Activated T-cell treated with anti-CD3 and anti-CD28 coated beads for 48 hours (primary cell): ENCODE measurements around the gene ANKS1B.

Experiments
- DNase-seq: peaks from one replicate; pipeline ENCODE4 v3.0.0-alpha.2; 2020; ENCODE audit warnings: low read depth

ANKS1B gene

DNA sequence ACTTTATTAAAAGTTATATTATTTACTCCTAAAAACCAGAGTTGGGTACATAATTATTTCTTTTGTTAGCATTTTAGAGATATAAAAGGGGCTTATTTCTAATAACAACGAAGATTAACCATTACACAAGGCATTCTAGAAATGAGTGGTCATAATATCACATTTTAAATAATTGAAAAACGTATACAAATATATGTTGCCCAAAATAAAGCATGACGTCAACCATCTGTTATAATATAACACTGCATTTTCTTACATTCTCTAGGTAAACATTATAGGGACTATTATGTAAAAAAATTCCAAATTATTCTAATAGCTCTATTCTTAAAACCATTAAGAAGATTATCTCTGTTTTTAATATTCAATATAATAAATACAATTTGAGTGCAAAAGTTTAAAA is 792.2 kb downstream of the ANKS1B start:
- no peak for DNase-seq

DNA sequence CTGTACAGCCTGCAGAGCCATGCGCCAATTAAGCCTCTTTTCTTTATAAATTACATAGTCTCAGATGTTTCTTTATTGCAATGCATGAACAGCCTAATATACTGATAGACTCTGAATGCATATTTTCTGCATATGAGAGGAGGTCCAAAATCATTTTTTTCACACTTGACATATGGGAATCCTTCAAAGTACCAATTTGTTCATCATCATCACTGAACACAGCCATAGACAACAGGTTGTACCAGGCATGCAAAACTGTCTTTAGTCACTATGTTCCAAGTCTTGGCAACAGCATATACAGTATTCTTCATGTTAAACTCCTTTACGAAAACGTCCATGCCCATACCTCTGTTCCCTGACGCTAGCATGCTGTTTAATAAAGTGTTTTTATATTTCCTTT is 807.9 kb downstream of the ANKS1B start:
- DNase-seq, result no peak

DNA sequence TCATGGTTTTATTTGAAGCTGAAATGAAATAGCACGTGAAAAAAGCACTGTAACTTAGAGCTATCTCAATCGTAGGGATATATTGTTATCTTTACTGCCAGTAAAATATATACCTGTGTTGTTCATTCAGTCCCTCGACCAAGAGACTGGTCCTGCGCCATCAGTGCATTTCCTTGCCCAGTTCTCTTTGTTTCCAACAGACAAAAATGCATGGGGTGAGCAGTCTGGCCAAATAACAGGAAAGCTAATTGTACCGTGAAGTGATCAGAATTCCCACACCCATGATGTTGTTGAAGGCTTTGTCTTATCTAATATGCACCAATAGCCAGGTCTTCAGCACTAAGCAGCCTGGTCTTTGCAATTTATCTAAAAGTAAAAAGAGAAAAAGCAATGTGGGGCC is 814.3 kb downstream of the ANKS1B start:
- no peak for DNase-seq

DNA sequence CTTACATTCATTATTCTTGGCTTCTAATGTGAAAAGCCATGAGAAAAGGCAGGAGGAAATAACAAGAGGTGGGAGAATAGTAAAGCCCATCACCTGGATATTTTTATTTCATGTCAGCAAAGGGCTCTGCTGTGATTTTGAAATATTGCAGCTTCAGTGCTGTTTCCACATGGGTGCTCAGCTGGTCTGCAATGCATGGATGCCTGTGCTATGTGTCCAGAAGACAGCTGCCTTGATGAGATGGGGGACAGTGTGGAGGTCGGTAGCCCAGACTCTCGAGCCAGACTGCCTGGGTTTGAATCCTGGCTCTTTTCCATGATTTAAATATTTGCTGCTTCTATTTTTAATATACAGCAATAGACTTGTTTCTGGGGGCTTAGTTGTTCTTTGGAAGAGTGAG is 814.7 kb downstream of the ANKS1B start:
- DNase-seq, result no peak

DNA sequence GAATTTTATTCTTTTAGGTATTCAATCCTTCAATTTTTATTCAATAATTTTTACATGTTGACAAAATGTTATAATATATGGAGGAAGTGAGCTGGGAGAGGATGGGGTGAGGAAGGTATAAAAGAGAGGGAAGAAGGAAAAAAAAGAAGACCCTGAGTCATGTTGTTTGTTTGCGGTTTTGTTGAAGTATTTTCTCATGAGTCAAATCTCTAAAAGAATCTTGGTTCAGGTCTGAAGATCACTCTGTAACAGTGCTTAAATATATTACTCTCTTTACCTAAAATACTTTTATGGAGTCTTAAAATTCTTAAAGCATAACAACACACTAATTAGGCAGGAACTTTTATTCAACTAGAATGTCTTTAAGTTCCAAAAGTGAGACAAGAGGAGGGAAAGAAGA is 826.8 kb downstream of the ANKS1B start:
- DNase-seq, result no peak

DNA sequence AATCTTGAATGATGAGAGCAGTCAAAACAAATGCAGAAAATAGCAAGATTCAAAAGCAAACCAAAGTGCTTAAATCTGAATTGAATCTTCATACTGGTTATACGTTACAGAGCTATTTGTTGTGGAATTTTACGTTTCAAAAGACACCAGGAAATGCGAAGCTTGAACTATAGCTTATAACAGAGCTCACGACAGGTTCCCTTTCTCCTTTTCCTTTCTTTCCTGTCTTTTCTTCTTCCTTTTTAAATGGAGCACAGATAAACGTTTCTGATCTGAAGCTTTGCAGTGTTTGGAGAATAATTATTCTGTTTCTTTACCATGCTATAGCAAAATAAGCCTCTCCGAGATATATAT is 829.8 kb downstream of the ANKS1B start:
- DNase-seq, result no peak

DNA sequence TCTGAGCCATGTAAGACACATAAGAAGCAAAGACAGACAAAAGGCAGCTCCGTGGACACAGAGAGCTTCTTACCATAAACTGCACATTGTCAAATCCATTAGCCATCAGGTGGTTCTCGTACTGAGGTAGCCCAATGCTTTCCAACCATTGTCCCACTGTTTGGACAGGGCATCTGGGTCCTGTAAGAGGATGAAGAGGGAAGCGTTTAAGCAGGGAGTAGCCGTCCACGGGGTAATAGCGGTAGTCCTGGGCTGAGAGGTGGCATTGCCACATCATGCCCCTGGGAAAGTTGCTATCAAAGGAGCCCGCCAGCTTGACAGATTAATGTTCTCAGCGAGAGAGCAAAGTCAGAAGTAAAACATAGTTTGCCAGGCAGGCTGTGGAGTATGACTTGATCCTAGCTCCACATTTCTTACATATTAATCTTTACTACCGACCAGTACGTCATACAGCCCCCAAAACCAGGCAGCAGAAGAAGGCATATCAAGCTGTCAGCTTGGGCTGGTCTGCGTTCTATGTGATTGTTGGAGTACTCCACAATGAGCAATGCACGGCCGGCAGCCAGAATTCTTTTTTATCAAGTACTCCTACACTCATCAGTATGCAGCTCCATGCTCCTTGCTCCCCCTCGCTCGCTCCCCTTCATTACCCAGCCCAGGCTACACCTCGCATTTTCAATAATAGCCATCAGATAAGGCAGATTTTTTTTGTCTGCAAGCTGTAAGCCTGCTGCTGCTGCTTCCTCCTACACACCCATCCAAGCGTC is 830.3 kb downstream of the ANKS1B start:
- no peak for DNase-seq

DNA sequence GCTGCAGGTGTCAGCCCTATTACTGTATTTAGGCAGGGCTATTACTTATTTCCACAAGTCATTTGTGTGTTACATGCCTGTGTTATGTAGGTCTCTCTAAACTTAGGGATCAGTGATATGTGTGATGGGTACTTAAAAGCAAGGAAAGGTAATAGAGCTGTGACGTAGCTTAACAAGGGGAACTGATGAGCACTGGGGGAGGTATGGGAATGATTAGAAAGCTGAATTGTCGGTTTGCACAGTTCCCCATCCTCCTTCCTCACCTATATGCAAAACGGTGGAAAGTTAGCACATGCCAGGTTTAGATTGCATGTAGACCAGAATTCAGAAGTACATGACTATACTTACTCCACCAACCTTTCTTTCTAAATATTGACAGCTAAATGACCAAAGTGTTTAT is 831.4 kb downstream of the ANKS1B start:
- DNase-seq, result no peak

DNA sequence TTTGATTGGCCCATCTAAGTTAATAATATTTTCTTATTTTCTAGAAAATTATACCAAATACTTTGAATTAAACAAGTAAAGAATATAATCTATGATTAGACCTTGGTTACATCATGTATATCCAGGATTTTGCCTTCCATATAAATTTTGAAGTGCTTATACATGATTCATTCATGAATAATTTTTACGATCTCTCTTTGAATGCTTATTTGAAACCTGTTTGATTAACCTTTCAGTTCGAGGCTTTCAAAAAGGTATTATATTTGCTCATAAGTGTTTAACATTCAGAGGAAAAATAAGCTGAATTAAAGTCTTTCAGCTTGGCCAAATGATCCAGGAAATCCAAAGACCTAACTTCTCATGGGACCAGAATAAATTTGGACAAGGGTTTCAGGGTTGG is 832.4 kb downstream of the ANKS1B start:
- DNase-seq, result no peak

DNA sequence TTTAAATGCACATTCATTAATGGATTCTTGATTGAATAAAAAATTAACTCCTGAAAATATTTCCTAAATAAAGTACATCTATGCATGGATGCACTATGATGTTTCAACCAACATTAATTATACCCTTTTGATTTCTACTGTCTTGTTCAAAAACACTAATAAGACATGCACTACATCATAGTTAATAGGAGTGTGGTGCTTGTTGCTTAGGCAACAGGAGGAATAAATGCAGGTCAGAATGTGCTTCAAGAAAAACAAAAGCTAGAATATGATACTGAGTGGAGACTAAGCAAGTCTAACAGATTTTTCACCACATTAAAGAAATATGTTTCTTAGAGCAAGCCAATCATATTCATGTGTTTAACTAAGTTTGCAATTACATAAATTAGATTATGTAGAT is 833.0 kb downstream of the ANKS1B start:
- no peak for DNase-seq

DNA sequence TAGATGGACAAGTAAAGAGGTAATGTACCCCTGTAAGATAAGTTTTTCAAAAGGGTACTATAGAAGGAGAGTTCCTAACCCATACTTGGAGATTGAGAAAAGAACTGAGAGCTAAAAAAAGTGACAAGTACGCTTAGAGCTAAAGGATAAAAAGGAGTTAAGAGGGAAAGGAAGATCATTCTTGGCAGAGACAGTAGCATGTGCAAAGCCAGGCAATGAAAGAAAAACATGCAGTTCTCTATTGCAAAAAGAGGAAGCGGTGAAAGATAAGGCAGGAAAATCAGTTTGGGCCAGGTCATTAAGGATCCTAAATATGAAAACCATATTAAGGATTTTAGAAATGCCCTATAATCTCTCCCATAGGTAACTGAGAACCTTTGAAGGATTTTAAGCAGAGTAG is 837.6 kb downstream of the ANKS1B start:
- DNase-seq, result no peak

DNA sequence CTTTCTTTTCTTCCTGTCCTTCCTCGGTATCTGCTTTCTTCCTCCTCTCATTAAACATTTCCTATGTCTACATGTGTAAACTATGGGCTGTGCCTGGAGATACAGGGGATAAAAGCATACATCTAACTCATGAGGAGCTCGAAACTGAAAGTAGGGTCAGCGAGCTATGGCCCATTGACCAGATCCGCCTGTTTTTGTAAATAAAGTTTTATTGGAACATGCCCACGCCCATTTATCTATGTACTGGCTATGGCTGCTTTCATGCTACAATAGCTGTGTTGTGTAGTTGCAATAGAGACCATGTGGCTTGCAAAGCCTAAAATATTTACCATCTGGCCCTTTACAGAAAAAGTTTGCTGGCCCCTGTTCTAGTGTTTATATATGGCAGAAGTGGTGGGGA is 838.0 kb downstream of the ANKS1B start:
- no peak for DNase-seq

DNA sequence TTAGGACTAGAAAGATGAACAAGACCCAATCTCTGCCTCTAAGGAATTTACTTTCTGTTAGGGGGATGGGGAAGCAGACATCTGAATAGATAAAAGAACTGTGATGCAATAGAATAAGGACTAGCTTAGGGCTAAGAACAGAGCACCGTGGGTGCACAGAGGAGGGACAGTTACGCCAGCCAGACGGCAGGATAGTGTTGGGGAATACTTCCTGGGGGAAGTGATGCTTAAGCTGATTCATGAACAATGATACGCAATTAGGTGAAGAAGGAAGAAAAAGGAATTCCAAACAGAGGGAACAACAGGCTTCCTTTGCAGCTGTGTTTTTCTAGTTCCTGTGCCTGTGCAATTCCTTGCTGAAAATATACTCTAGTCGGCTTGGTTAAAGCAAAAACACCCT is 838.6 kb downstream of the ANKS1B start:
- no peak for DNase-seq

DNA sequence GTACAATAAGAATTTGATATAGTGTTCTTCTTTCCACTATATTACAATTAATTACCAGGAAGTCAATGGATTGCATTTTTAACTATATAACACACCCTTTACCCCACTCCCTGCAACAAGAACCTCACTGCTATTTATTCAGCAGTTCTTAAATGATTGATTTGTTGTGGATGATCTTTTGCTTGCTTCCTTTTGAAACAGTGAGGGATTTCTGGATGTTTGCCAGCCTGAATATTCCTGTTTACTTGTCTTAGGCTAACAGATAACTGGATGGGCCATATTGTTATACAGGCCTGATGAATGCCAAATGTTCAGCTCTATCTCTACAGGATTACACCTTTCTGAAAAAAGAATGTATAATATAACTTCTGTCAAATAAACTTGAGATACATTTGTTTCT is 842.1 kb downstream of the ANKS1B start:
- no peak for DNase-seq

DNA sequence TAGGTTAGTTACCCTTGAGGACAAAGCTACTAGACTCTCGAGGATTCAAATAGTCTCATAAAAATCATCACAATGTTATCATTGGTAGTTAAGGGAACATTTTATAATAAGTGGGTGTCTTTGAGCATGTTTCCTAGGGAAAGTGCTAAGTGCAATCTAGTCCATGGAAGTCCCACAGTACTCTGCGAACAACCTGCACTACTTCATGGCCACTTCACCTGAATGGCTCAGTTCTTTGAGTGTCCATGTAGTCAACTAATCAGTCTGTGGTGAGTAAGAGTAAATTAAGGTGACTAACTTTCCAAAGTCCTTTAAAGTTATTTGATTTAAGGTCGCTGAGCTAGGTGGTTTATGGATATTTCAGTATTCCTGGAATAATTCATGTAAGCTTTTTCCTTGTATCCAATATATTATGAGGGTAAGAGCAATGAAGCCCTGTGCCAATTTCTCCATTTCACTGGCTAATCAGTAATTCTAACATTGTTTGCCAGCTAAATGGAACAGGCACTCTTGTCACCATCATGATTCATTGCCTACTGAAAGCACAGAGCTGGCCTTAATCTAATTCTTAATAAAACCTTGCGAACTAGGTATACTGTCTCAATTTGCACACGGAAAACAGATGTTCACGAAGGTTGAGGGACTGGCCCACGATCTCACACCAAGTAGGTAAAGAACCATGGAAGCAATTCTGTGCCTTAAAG is 844.6 kb downstream of the ANKS1B start:
- DNase-seq, result no peak

DNA sequence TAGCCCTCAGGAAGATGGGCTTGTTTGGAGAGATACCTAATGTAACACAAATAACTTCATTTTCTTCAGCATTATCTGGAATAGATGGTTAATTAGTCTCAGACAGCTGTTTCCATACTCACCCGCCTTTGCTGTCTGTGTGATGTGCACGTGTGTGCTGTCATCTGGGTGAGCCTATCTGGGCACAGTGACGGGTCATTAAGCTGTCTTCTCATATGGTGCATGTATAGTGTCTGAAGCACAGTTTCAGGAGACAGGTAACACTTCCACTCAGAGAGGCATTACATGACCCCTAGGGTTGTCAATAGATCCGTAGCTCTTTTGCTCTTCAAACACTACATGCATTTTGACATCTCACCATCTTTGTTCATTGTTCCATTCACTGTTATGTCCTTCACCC is 846.3 kb downstream of the ANKS1B start:
- DNase-seq, result no peak

DNA sequence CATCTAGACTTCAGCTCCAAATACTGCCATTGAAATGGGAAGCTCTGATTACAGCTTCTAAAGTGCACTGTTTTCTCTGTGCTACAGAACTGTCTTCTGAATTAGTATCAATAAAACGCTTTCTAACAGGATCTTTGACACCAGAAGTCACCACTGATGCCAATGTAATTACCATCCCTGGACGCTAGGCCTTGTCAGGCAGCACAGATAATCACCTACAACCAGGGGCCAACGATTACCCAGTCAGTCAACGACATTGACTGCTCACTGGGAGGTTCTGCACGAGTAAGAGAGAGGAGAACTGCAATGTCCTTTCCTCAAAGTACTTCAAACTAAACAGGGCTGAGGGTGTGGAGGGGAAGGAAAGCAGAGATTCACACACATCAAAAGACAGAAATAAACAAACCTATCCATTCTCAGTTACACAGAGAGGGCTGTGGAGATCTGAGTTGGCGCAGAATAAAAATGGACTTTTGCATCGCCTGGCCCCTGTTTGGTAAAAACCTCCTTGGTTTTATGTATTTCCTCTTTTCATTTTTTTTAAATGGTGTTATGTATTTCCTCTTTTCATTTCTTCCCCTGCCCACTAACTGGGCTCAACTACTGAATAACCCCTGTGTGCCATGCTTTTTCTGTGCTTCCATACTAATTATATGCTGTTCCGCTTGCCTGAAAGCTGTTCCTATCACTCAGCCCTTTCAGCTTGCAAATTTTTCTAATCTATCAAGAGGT is 847.4 kb downstream of the ANKS1B start:
- DNase-seq, result no peak

DNA sequence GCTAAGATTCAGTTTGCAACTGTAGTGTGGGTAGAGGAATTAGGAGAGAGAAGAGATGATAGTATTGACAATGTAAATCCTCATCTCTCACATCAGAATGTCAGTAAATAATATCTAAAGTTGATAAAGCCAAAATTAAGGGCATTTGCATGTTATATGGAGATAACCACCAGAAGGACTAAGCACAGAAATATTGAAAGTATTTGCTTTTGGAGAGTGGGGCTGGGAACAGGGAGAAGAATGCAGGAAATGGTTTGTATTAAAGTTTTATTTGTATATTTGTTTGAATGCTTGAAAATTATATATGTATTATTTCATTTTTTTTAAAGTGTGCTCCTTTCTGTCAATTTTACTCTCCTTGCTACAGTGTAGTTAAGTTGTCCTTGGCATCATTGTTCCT is 848.2 kb downstream of the ANKS1B start:
- DNase-seq, result no peak

DNA sequence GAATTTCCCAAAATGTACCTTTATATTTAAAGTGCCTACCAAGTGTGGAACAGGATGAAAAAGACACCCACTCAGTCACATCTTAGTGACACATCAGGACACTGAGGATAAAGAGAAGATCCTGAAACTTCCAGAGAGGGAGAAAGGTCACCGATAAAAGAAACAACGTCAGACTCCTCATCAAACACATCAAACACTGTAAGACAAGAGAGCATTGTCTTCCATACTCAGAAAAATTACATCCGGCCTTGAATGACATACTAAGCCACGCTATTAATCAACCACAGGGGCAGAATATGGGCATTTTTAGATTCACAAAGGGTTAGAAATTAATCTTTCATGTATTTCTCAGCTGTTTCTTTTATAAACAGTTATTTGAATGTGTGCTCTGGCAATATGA is 849.4 kb downstream of the ANKS1B start:
- no peak for DNase-seq

DNA sequence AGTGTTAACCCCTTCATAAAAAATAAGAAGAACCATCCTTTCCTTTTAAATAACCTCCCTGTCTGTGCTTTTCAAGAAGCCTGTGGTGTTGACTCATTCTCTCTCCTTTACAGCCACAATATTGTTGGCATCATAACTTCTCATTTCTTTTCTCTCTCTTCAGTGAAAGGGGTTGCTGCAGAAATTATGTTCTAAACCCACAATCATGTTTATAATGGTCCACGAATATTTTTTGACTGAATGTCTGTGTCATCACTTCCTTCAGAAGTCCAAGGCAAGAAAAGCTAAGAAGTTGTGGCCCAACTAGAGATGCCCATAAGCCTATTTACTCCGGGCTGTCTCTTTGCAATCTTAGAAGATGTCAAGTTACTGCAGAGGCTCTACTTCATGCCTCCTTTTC is 851.3 kb downstream of the ANKS1B start:
- no peak for DNase-seq

DNA sequence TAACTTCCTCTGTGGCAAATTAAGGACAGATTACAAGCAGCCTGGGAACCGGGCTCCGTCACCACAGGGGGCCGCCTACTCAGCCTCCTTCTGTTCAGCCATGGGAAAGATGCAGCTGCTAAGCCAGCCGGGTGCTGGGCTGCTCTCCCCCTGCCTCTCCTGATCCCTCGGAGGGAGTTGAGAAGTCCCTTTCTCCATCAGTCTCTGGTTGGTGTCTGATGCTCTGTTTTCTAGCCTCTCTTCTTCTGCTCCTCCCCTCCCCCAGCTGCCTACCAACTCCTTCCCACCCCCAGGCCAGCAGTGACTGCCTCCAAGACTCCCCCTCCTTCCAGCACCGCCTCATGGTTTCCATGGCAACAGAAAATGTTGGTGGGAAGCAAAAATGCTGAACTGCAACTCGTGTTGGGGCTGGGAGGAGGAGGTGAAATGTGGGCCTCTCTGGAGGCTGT is 853.0 kb downstream of the ANKS1B start:
- DNase-seq, result no peak

DNA sequence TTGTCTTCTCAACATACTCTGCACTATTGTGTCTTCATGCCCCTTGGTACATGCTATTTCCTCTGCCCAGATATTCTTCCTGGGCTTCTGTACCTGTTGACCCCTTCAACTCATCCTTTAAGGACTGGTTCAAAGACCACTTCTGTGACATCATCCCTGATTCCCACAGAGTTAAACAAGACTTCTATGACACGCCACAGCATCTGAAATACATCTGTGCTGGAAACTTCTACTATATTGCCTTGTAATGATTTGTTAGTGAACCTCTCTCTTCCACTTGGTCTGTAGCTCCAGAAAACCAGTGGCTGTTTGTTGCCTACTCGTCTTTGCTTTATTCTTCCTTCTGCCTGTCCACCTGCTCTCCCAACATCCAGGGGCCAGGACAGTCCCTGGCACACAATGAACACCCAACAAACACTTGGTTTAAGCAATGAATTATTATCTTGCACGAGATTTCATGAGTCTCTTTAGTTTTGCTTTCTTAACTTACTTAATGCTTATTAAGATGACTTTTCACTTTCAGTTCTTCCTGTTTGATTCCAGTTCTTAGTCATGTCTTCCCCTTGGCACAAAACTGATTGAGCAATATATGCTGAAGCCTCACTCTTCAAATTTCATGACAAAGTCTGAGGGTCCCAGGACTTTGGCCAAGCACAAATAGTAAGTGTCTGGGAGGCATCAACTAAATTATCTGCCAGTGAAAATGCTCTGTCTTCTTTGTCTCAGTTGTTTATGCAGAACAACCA is 853.8 kb downstream of the ANKS1B start:
- DNase-seq, result no peak
